NCI-H446 (cell line): ENCODE results near the gene MYT1.
A peak's percentile ranks its signal among the peaks of the same experiment; 100 is the strongest.

Experiments
- DNase-seq, 2 experiments: peaks; one replicate each; lab custom pipeline; 2025; lab: John Stamatoyannopoulos, UW

Gene MYT1

GRCh38 chr20:64189986-64190385 lies 25.7 kb downstream of the MYT1 start:
- DNase-seq = no peak

- DNase-seq = no peak
Observed at GRCh38 chr20:64191002-64191401, 26.8 kb downstream of the MYT1 start.

- DNase-seq = no peak
Observed at GRCh38 chr20:64192406-64192805, 28.2 kb downstream of the MYT1 start.

GRCh38 chr20:64193058-64193457 lies 28.8 kb downstream of the MYT1 start:
- DNase-seq = no peak

GRCh38 chr20:64194269-64194668 lies 30.0 kb downstream of the MYT1 start:
- no peak for DNase-seq

GRCh38 chr20:64196309-64196708 lies 32.1 kb downstream of the MYT1 start:
- DNase-seq = no peak

GRCh38 chr20:64196847-64197306 lies 32.6 kb downstream of the MYT1 start:
- DNase-seq = no peak

- DNase-seq = no peak
Observed at GRCh38 chr20:64198347-64198746, 34.1 kb downstream of the MYT1 start.

GRCh38 chr20:64199395-64199794 lies 35.1 kb downstream of the MYT1 start:
- no peak for DNase-seq

GRCh38 chr20:64200740-64201139 lies 36.5 kb downstream of the MYT1 start:
- no peak for DNase-seq

GRCh38 chr20:64201653-64202052 lies 37.4 kb downstream of the MYT1 start:
- no peak for DNase-seq

- peak in 1 of 2 experiments; percentile 12 for DNase-seq
Observed at GRCh38 chr20:64203037-64203777, 39.0 kb downstream of the MYT1 start.

- DNase-seq = no peak
Observed at GRCh38 chr20:64205611-64206026, 41.4 kb downstream of the MYT1 start.

- DNase-seq = no peak
Observed at GRCh38 chr20:64206614-64207013, 42.4 kb downstream of the MYT1 start.

GRCh38 chr20:64207641-64208590 lies 43.7 kb downstream of the MYT1 start:
- DNase-seq = no peak

GRCh38 chr20:64209148-64209547 lies 44.9 kb downstream of the MYT1 start:
- DNase-seq = no peak

- DNase-seq = no peak
Observed at GRCh38 chr20:64210656-64211369, 46.6 kb downstream of the MYT1 start.

- no peak for DNase-seq
Observed at GRCh38 chr20:64211874-64212658, 47.8 kb downstream of the MYT1 start.

- DNase-seq = no peak
Observed at GRCh38 chr20:64212755-64213154, 48.5 kb downstream of the MYT1 start.

GRCh38 chr20:64214113-64214512 lies 49.9 kb downstream of the MYT1 start:
- no peak for DNase-seq

GRCh38 chr20:64214952-64215351 lies 50.7 kb downstream of the MYT1 start:
- DNase-seq = no peak
